Stimulated activated naive CD4-positive, alpha-beta T cell (primary cell): ENCODE results near the gene QRFP.

ENCODE experiments used
- DNase-seq, 6 experiments: peaks; one replicate each; lab custom pipeline; 2025; lab: John Stamatoyannopoulos, UW

Gene QRFP

DNA sequence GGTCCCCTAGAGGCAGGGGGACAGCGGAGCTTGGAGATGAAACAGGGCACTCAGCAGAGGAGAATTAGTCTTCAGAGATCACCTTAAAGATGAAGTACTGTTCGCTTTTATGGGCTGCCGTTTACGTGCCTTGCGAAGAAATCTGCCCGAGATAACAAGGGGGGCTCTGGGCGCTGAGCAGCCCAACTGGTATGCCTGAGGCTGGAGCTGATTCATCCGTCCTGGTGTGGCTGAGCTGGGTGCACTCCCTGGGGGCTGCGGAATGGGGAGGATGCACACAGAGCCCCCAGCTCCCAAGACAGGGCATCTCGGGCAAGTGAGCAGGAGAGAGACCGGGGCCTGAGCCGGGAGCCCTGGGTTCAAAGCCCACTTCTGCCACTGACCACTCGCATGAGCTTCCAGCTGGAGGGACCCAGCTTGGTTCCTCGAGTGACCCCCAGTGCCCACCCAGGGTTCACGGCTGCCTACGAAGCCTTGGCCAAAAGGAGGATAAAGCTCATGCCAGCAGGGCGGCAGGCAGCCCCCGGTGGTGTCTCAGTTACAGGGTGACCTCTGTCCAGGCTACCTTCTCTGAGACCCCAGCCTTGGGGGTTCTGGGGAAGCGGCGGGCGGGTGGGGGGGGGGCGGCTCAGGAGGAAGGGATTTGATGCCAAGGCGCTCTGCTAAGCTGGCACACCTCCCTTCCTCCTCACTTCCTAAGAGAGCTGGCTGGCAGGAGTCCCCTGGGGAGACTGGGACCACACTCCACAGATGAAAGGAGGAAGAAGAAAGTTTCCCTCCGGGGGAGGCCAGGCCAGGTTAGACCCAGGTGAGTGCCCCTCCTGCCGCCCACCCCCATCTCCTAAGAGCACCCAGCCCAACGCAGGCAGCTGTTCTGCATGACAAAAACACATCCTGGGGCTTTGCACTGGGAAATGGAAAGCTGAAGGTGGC is 36.8 kb upstream of the QRFP start:
- DNase-seq: no peak

DNA sequence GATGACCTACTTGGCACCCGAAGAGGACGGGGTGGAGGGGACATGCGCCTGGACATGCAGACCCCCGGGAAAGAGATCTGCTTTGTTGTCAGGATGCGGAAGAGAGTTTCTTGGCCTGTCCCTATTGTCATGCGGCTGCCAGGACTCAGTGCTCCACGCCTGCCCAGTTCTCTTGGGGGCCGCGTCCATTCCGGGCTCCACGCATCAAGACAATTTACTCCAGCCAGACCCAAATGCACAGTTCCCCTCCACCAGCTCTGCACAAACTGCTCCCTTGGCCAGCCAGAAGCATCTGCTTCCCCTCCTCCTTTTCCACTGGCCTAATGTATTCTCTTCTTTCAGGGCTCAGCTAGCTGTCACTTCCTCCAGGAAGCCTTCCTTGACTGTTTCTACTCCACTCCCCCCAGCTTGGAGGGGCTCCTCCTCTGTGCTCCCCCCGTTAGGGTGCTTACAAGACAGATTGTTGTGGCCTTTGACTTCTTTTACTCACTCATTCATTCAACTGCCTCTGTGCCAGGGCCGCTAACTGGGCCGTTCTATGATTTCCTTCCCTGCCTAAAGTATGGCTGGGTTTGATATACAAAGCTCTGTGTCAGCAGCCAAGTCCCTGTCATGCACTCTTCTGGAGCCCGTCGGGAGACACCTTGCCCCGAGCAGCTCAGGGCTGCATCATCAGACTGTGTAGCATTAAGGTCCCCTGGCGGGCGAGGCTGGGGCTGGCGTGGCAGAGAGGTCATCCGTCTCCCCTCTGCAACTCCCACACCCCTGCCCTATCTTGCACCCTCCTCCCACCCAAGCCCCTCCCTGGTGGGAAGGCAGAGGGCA is 35.9 kb upstream of the QRFP start:
- no peak for DNase-seq

DNA sequence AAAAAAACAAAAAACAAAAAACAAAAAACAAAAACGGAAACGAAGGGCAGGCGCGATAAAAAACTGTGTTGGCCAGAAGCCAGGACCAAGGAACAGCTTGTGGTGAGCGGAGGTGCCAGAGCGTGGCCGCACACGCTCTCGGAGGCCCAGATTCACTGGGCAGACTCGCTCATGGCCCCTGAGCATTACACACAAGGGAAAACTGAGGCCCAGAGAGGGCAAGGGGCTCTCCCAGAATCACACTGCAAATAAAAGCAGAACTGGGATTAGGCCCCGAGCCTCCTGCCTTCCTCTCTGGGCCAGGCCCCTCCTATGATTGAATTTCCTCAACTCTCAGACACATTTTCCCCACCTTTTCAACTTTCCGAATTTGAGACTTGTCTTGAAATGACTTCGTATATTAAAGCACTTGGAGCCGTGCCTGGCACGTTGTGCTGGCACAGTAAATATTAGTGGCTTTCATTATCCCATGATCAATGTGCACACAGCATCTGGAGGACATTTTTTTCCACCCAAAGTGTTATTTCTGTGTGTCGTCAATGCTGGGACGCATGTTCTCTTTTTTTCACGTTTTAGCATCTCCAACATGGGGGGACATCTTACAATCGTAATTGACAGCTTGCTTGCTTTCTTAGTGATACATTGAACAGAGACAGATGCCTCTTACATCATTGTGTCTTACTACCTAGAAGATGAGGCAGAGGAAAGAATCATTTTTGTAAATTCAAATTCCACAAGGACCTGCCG is 35.1 kb upstream of the QRFP start:
- DNase-seq: no peak

DNA sequence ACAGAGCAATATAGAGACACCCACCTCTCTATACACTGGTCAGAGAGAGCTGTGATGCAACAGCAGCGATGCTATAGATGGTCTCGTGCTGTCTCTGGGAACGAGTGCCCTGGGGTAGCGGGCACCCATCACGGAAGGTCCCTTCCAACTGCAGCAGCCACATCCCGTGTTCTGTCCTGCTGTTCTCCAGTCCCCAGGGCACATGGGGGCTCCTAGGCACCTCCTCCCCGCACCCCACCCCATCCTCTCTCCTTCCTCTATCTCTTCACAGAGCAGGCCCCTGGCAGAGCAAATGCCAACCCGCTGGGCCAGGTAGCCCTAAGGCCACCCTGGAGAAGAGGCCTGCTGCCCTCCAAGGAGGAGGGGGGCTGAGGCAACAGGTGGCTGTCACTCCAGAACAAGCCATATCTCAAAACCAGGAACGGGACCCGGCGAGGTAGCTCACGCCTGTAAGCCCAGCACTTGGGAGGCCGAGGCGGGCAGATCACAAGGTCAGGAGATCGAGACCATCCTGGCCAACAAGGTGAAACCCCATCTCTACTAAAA is 34.3 kb upstream of the QRFP start:
- DNase-seq: no peak

DNA sequence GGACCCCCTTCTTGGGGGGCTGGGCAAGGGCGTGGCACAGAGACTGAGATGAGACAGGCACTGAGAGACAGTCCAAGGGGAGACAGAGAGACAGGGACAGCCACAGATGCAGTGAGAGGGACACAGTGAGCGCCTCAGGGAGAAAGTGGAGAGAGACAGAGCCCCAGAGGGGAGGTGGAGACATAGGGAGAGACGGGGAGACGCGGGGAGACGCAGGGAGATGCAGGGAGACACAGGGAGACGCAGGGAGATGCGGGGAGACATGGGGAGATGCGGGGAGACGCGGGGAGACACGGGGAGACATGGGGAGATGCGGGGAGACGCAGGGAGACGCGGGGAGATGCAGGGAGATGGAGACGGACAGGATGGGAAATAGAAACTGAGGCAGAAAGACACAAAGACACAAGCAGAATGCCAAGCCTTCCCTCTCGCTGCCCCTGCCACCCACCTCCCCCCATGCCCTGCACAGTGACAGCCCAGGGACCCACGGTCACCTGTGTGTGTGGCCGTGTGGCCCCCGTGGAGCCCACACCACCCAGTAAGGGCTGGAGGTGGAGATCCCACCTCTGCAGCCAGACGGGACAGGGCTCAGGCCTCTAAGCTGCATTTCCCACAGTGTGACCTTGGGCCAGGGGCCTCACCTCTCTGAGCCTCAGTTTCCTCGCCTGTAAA is 33.7 kb upstream of the QRFP start:
- no peak for DNase-seq

DNA sequence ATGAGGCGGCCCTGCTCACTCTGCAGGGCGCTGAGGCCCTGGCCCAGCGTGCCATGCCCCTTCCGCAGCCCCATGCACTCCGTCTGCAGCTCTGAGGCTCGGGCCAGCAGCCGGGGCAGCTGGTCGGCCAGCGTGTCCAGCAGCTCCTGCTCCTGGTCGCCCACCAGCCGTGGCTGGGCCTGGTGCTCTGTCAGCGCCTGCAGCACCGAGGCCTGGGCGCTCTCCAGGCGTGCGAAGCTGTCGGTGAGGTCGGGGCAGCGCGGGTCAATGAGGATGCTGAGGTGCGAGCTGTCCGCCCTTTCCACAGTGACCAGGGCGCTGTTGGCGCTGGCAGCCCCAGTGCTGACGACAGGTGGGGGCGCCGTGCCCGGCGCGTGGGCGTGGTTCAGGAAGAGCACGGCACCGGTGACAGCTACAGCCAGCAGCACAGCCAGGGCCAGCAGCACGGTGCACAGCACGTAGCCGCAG is 33.0 kb upstream of the QRFP start:
- no peak for DNase-seq

DNA sequence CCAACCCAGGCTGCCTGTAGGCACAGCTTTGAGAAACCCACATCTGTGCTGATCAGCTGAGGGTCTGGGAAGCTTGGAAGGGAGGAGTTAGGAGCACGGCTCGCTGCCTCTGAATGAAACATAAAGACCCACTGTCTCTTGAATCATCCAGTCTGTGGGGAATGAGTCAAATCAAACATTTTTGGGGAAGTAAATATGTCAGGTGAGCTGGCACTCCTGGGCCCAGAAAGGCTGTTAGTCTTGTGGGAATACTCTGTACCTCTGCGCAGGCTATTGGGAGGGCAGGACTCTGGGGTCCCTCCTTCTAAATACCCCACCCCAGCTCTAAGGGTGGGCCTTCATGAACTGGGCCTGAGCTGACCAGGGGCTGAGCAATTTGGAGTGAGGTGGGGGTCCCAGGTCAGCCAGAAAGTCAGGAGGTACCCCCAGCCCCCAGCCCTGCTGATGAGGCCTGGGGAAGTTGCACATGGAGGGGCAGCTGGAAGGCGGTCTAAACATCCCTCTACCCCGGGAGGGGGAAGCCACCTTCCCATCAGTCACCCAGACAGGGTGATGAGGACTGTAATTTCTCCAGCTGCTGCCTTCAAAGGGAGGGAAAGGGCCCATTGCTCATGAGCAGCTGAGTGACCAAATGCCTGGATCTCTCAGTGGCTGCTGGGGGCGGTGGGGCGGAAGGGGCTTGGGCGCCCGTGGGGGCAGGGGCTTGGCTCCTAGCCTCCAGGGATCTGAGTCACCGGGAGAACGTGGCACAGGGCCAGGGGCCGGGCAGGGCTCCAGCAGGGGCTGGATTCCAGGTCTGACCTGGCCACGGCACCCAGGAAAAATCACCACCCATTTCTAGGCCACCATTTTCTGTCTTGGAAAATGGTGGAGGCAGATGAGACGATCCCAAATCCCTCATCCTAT is 31.6 kb upstream of the QRFP start:
- DNase-seq: no peak

DNA sequence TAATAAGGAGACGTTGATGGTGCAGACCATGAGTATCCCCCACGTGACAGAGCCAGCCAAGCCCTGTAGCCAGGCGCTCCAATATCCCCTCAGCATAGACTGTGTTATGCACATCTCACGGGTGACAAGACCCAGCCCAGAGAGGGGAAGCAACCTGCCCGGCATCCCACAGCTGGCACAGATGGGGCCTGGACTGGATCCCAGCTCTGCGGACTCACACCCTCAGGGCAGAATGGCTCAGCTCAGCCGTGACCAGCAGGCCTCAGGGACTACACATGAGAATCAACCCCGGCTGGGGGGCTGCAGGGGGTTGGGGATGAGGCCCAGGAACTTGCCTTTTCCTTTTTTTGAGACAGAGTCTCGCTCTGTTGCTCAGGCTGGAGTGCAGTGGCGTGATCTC is 30.7 kb upstream of the QRFP start:
- no peak for DNase-seq

DNA sequence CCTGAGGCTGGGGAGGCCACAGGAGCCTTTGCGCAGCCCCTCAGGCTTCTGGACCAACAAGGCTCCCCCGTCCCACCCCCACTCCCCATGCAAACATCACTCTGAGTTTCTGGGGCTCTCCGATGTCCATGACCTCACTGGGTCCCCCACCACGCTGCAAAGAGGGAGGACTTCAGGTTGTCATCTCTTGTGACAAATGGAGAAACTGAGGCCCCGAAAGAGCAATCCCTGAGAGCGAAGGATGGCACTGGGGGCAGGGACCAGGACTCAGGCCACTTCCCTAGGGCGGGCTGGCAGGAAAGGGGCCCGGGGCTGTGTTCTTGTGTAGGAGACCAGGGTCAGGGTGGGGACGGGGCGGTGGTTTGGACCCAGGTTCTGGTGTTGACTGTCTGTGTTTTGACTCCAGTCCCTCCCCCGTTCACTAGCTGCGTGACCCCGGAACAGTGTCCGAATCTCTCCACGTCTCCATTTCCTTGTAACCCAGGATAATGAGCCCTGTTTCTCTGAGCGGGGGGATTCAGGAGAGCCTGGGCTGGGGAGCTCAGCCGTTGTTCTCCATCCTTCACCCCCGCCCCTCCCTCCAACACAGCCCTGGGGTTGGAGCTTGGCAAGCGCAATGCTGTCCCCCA is 28.6 kb upstream of the QRFP start:
- no peak for DNase-seq

DNA sequence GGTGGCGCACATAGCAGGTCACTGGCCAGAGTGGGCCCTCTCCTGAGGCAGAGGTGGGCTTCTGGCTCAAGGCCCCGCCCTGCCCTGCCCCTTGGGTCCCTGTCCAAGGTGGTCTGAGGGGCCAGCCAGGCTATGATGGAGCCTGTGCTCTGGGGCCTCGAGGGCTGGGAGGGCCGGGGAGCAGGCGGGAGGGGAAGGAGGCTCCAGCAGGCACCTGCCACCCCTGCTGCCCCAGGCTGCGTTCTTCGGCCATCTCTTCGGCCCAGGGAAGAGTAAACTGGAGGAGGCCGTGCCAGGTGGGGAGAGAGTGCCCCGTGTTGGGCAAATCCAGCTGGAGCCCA is 27.8 kb upstream of the QRFP start:
- DNase-seq: no peak

DNA sequence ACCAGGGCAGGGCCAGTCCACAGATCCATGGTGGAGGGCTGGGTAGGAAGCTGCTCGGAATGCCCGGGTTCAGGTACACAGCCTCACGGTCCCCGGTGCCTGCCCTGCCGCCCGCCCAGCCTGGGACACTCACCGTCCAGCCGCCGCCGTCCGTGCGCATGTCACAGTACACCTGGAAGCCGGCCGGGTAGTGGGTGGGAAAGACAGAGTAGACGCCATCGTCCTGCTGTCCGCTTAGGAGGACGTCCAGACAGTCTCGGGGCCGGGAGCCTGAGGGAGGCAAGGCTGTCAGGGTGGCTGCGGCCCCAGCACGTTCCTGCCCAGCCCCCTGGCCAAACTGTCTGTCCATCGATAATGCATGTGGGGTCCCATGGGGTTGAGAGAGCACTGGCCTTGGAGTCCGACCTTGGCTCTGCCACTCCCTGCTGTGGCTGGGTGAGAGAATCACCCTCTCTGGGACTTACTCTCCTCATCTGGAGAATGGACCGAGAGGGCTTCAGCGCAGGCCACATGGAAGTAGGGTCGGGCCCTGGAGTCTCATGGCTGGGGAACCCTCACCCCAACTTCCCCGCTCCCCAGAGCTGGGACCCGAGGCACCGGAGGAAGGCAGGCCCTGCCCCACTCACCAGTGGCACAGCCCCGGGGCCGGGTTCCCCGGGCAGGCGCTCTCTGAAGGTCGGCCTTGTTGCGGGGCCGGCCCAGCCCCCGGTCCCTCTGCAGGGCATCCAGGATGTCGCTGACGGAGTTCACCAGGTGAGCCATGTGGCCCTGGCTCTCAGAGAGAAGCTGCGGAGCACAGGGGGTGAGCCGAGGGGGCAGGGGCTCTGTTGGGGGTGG is 27.2 kb upstream of the QRFP start:
- DNase-seq: no peak

DNA sequence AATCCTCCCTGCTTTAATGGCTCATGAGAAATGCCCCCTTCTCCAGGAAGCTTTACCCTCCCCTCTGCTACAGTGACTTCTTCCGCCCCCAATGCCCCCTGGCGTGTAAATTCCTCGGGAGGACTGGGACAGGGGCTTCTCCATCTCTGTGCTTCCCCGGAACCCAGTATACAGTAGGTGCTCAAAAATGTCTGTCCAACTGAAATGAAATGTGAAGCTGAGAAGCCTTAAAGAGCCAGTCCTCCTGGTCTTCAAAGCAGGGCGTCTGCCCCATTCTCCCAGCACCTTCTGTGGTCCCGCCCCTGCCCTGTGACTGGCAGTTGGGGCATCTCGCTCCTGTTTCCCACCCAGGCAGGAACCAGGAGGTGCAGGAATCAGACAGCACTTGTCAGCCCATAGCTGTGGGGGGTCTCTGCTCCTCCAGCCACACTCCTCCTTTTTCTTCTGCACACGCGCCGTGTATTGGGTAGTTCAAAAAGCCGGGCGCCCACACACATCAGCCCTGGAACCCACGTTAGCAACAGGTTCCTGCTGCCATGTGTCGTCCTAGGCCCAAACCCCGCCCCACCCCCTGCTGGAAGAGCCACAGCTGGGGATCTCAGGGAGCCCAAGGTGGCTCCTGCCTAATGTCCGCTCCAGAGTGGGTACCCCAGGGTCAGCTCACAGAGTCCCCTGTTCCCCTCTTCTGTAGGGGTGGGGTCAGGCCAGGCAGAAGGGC is 26.4 kb upstream of the QRFP start:
- DNase-seq: no peak

DNA sequence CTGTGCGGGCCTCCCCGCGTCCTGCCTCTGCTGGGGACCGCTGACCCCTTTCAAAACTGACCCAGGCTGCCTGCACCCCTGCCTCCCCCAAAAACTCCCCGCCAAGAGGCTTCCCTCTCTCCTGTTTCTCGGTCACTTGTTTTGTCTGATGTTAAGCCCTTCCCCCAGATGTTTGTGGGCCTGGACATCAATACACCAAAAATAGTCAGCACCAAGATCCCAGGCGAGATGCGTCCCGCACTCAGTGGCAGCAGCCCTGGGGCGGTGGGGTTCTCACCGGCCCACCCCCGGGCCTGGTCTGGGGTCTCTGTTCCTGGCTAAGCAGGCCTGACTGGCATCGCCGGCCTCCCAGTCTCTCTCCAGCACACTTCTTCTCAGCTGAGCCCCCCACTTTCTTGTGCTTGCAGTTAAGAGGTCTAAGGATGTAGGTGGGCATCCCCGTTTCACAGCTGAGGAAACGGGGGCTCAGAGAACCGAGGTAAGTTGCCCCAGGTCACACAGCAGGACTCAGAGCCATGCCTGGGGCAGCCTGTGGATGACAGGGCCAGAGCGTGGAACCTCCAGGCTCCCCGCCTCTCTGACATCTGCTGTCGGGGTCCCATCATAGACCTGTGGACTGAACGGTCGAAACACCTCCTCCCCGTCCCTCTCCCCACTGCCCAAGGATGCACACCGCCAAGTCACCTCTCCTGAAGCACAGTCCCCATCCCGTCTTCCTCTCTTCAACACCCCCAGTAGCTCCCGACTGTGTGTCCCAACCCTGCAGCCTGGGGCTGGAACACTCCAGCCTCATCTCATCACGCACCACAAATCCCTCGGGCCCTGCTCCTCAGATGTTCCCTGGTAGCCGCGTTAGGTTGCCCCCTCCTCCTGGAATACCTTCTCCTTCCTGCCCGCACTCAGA is 25.6 kb upstream of the QRFP start:
- DNase-seq: no peak

DNA sequence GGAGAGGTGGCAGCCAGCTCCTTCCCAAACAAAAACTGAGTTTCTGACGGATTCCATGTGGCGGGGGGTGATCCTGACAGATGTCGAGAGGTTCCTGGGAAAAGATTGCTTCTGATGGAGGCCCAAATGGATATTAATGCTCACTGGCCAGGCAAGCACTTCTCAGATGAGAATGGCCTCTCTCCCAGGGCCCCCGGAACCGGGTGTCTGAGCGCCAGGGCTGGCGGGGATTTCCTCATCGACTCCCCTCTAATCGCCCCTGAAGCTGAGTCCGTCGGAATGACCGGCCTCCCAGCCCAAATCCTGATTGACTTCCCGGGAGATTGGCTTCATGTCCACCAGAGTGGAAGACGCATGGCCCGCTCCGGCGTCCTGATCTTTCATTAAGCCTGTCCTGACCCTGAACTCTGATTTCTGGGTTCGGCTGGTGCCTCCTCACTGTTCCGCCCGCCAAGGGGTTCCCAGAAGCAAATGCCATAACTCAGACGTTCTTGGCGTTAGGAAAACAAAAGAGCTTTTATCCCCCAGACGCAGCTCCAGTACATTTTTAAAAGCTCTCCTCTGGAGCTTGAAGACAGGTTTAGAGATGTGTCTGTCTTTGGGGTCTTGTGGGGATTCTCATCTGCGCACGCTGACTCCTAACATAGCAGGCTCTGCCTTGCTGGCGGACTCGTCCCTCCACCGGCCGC is 24.8 kb upstream of the QRFP start:
- no peak for DNase-seq

DNA sequence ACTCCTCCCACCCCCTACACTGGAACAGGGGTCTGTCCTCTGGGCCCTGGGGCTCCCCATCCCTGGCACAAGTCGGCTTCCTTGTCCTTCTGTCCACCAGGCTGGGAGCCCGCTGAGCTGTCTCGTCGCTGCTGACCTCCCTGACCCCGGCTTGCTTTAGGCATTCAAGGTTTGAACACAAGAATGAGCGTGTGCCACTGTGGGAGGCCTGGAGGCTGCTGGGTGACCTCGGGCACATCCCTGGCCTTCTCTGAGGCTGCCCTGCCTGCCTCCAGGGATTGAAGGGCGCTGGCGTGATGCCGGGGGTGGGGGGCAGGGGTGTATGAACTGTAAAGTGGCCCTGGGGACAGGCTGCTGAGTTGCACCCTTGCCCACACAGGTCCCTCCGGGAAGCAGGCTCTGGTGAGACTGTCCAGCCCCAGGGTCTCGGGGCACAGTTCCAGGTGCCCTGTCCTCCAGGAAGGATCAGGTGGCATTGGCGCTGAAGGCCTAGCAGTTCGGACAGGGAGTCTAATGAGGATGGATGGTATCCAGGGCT is 24.2 kb upstream of the QRFP start:
- DNase-seq: no peak

DNA sequence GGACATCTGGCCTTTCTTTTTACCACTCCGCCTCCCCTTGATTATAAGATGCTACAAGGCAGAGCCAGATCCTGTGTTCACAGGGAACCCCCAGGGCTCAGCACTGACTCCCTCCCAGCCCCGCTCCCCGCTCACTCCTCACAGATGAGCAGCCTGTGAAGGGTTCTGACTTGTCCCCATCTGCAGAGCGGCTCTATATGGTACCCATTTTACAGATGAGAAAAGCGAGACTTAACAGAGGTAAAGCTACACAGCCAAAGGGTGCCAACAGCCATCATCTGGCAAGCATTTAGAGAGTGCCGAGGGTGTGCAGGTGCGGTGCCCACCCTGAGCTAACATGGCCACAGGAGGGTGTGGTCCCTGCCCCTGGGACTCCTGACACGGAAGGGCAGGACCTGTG is 23.6 kb upstream of the QRFP start:
- no peak for DNase-seq
